H9 (cell line): ENCODE results near the gene SMG7. TPM values are rescaled to one million over a fixed set of nuclear protein-coding genes. Genes with fewer than 3 reads are reported as not detected.

Experiments
- DNase-seq: peaks from one replicate; pipeline ENCODE4 v3.0.0-alpha.2; 2017
- H2AFZ ChIP-seq: one replicate; pipeline ENCODE4 v1.6.1; 2013; ENCODE audit warnings: mild to moderate bottlenecking, low read length, control low read depth, moderate library complexity
- H2AK5ac ChIP-seq: 2 replicates; pipeline ENCODE4 v1.6.1; 2013; ENCODE audit warnings: low read length, control low read depth, mixed read lengths; ENCODE audit not compliant: insufficient read length
- H2BK120ac ChIP-seq: one replicate; pipeline ENCODE4 v1.6.1; 2013; ENCODE audit warnings: low read depth, mild to moderate bottlenecking, low read length, control low read depth, inconsistent platforms; ENCODE audit not compliant: poor library complexity, severe bottlenecking
- H2BK12ac ChIP-seq: 2 replicates; pipeline ENCODE4 v1.6.1; 2013; ENCODE audit warnings: low read length, control low read depth, mixed read lengths, low read depth; ENCODE audit not compliant: insufficient read length
- H2BK15ac ChIP-seq: 2 replicates; pipeline ENCODE4 v1.6.1; 2013; ENCODE audit warnings: low read depth, low read length, control low read depth
- H2BK20ac ChIP-seq: one replicate; pipeline ENCODE4 v1.6.1; 2013; ENCODE audit warnings: low read depth, mild to moderate bottlenecking, low read length, control low read depth, inconsistent platforms; ENCODE audit not compliant: poor library complexity, severe bottlenecking
- H2BK5ac ChIP-seq: 2 replicates; pipeline ENCODE4 v1.6.1; 2013; ENCODE audit warnings: low read length, control low read depth, mixed read lengths; ENCODE audit not compliant: insufficient read length
- H3K14ac ChIP-seq: 2 replicates; pipeline ENCODE4 v1.6.1; 2013; ENCODE audit warnings: low read length, control low read depth; ENCODE audit not compliant: insufficient read depth
- H3K18ac ChIP-seq: 2 replicates; pipeline ENCODE4 v1.6.1; 2013; ENCODE audit warnings: low read depth, mild to moderate bottlenecking, mixed read lengths, low read length, control low read depth; ENCODE audit not compliant: insufficient read length
- H3K23ac ChIP-seq: 2 replicates; pipeline ENCODE4 v1.6.1; 2013; ENCODE audit warnings: low read length, control low read depth, mixed read lengths, low read depth; ENCODE audit not compliant: insufficient read length
- H3K23me2 ChIP-seq: 2 replicates; pipeline ENCODE4 v1.6.1; 2013; ENCODE audit warnings: low read depth, mild to moderate bottlenecking, mixed read lengths, low read length, control low read depth; ENCODE audit not compliant: insufficient read length, poor library complexity, severe bottlenecking
- H3K27ac ChIP-seq: 2 replicates; pipeline ENCODE4 v1.5.1; 2013; ENCODE audit warnings: low read length, control low read depth, mixed read lengths, low read depth; ENCODE audit not compliant: insufficient read length
- H3K27me3 ChIP-seq: 2 replicates; pipeline ENCODE4 v1.6.1; 2013; ENCODE audit warnings: low read length, control low read depth, inconsistent platforms; ENCODE audit not compliant: insufficient read depth
- H3K4ac ChIP-seq: 2 replicates; pipeline ENCODE4 v1.6.1; 2013; ENCODE audit warnings: low read depth, mild to moderate bottlenecking, control low read depth, inconsistent platforms, low read length, moderate library complexity
- H3K4me1 ChIP-seq: 2 replicates; pipeline ENCODE4 v1.6.1; 2013; ENCODE audit warnings: low read length, control low read depth, inconsistent platforms; ENCODE audit not compliant: insufficient read depth
- H3K4me2 ChIP-seq: 2 replicates; pipeline ENCODE4 v1.6.1; 2013; ENCODE audit warnings: low read length, control low read depth, mixed read lengths; ENCODE audit not compliant: insufficient read length, insufficient read depth
- H3K56ac ChIP-seq: 2 replicates; pipeline ENCODE4 v1.6.1; 2013; ENCODE audit warnings: low read depth, mild to moderate bottlenecking, mixed read lengths, low read length, control low read depth; ENCODE audit not compliant: insufficient read length
- H3K79me1 ChIP-seq: 2 replicates; pipeline ENCODE4 v1.6.1; 2013; ENCODE audit warnings: low read depth, mild to moderate bottlenecking, moderate library complexity, low read length, control low read depth, inconsistent platforms; ENCODE audit not compliant: insufficient read depth, poor library complexity, severe bottlenecking
- H3K79me2 ChIP-seq: 2 replicates; pipeline ENCODE4 v1.6.1; 2013; ENCODE audit warnings: low read length, control low read depth, inconsistent platforms; ENCODE audit not compliant: insufficient read depth
- H3K9ac ChIP-seq: 2 replicates; pipeline ENCODE4 v1.6.1; 2013; ENCODE audit warnings: low read length, control low read depth, mixed read lengths; ENCODE audit not compliant: insufficient read length; ENCODE audit errors: extremely low read depth
- H3K9me3 ChIP-seq: one replicate; pipeline ENCODE4 v1.6.1; 2013; ENCODE audit warnings: low read depth, low read length, inconsistent platforms; ENCODE audit not compliant: control insufficient read depth
- H3T11ph ChIP-seq: one replicate; pipeline ENCODE4 v1.6.1; 2013; ENCODE audit warnings: mild to moderate bottlenecking, low read length, control low read depth, inconsistent platforms
- H4K20me1 ChIP-seq: one replicate; pipeline ENCODE4 v1.6.1; 2013; ENCODE audit not compliant: control insufficient read depth, insufficient read length, insufficient read depth
- H4K5ac ChIP-seq: 2 replicates; pipeline ENCODE4 v1.6.1; 2013; ENCODE audit warnings: low read depth, mild to moderate bottlenecking, mixed read lengths, low read length, control low read depth; ENCODE audit not compliant: insufficient read length
- H4K8ac ChIP-seq: replicated peaks from 2 replicates; pipeline ENCODE4 v1.6.1; 2013; ENCODE audit warnings: low read length, control low read depth, mixed read lengths, low read depth; ENCODE audit not compliant: insufficient read length
- H4K91ac ChIP-seq: 2 replicates; pipeline ENCODE4 v1.6.1; 2013; ENCODE audit warnings: low read depth, mild to moderate bottlenecking, moderate library complexity, mixed read lengths, low read length, control low read depth; ENCODE audit not compliant: insufficient read length
- H3K27ac Mint-ChIP-seq, 3 experiments: 2 replicates in 2 of 3; 3 replicates in 1 of 3; pipeline ENCODE4 v1.8.0; 2020 to 2021; ENCODE audit warnings: mixed read lengths in 3 of 3, mild to moderate bottlenecking in 1 of 3, moderate library complexity in 1 of 3
- H3K27me3 Mint-ChIP-seq: 2 replicates; pipeline ENCODE4 v1.8.0; 2021; ENCODE audit warnings: low read depth, mild to moderate bottlenecking, moderate library complexity, mixed read lengths
- H3K36me3 Mint-ChIP-seq, 3 experiments: 2 replicates in 2 of 3; 3 replicates in 1 of 3; pipeline ENCODE4 v1.8.0; 2020 to 2021; ENCODE audit warnings: low read depth in 3 of 3, mixed read lengths in 3 of 3; ENCODE audit not compliant: insufficient read depth in 1 of 3
- H3K4me1 Mint-ChIP-seq, 2 experiments: 2 replicates each; pipeline ENCODE4 v1.8.0; 2020; ENCODE audit warnings: mixed read lengths in 2 of 2
- H3K4me3 Mint-ChIP-seq, 2 experiments: 2 replicates in 1 of 2; 3 replicates in 1 of 2; pipeline ENCODE4 v1.8.0; 2020 to 2021; ENCODE audit warnings: mild to moderate bottlenecking in 2 of 2, mixed read lengths in 2 of 2, moderate library complexity in 1 of 2
- H3K9me3 Mint-ChIP-seq, 2 experiments: 2 replicates in 1 of 2; 3 replicates in 1 of 2; pipeline ENCODE4 v1.8.0; 2020; ENCODE audit warnings: mild to moderate bottlenecking in 2 of 2, mixed read lengths in 2 of 2, moderate library complexity in 1 of 2
- CTCF ChIP-seq: fragments of 200-600 bp; sonication (generic); conservative IDR thresholded peaks from 3 replicates; pipeline ENCODE4 v1.8.0; 2021; ENCODE audit warnings: antibody characterized with exemption, mild to moderate bottlenecking
- WGBS: extraction: QIAGEN DNeasy Blood & Tissue Kit; methylation state at CpG from one replicate; pipeline ENCODE4 v1.1.7; 2013; ENCODE audit warnings: missing lambda C conversion rate, low lambda C conversion rate, mixed read lengths; ENCODE audit not compliant: insufficient read length; ENCODE audit errors: extremely low coverage; 5-methylcytosine and 5-hydroxymethylcytosine counted together
- total RNA-seq: library from RNA; stranded (reverse); gene quantifications from 2 replicates; pipeline ENCODE4 v1.2.1, GENCODE V29; 2021

SMG7 gene
- total RNA-seq, 1 experiment from 2014 or later = 77.0 TPM

DNA sequence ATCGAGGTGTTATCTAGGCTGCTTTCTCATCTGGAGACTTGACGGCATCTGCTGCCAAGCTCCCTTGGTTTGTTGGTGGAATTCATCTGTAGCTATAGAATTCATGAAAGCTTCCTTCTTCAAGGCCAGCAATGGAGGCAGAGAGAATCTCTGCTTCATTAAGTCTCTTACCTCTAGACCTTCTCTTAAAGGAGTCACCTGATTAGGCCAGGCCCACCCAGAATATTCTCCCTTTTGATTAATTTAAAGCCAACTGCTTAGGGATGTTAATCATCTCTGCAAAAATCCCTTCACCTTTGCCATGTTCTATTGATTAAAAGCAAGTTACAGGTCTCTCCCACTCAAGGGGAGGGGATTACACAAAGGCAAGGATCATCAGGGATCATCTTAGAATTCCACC, 123.2 kb downstream of the SMG7 start:
- Histone ChIP-seq H3K4me2 (no peak overlapping the region), H2AFZ (no peak overlapping the region), H3K9me3 (no peaks in the 10 kb centered on the region), H3K27me3 (no peaks in the 10 kb centered on the region), H3K79me1 (no peaks in the 10 kb centered on the region), H3K23ac (no peak overlapping the region), H3K79me2 (no peaks in the 10 kb centered on the region), H2BK120ac (no peak overlapping the region), H3K9ac (no peak overlapping the region), H4K8ac (no peak overlapping the region), H3K14ac (no peak overlapping the region), H3K27ac (no peak overlapping the region), H2BK12ac (no peak overlapping the region), H3K23me2 (no peaks in the 10 kb centered on the region), H3T11ph (no peak overlapping the region), H3K18ac (no peak overlapping the region), H2BK5ac (no peak overlapping the region), H3K4ac (no peak overlapping the region), H2BK20ac (no peak overlapping the region), H4K20me1 (no peaks in the 10 kb centered on the region), H4K5ac (no peak overlapping the region), H3K56ac (no peak overlapping the region), H2AK5ac (no peak overlapping the region), H2BK15ac (no peak overlapping the region), H4K91ac (no peak overlapping the region), H3K4me1 (no peaks in the 10 kb centered on the region; the same call in 1 of the 2 replicates)
- peaks cover 9 to 11% of the 10 kb centered on the region in 2 experiments; a peak in 3 of 4 replicates for H3K4me1 Mint-ChIP-seq
- no peak overlapping the region; a peak in 1 of 7 replicates for H3K27ac Mint-ChIP-seq
- no CpG with 5 or more reads among the region's 2 CpGs for WGBS
- no peak overlapping the region for H3K4me3 Mint-ChIP-seq
- no peaks in the 10 kb centered on the region for H3K36me3 Mint-ChIP-seq
- H3K9me3 Mint-ChIP-seq = no peaks in the 10 kb centered on the region
- H3K27me3 Mint-ChIP-seq = no peaks in the 10 kb centered on the region
- DNase-seq = no peak
- TF ChIP-seq CTCF = no peak
